ENCODE data around the gene HDAC5.
"Not testable (repeated sequence)": the region's sequence is repeated elsewhere in the genome, so short reads cannot be mapped to it uniquely, and the experiment has no call there.

HDAC5 gene

GRCh38 chr17:44120851-44121605 is 2.4 kb downstream of the HDAC5 start:
- peaks cover 0 to 13% of the 10 kb centered on the region in 2 experiments; a peak in 2 of 3 replicates for H3K36me3 ChIP-seq (ENCODE audit: control insufficient read depth in 2 of 2, insufficient read depth in 1 of 2, low read length in 2 of 2)
- ChIA-PET CTCF (interaction anchor here (0.6 to 7.4 kb wide), 3 partner anchors 10 to 50 kb away, joined by 3 to 98 read pairs (median 4); no protein-coding TSS in a partner anchor), POLR2A (interaction anchor here (0.5 to 4.1 kb wide), 3 partner anchors 10 to 99 kb away, joined by 3 to 34 read pairs (median 4); no protein-coding TSS in a partner anchor)
- no peaks in the 10 kb centered on the region for H3K9me3 ChIP-seq (ENCODE audit: control insufficient read depth, insufficient read depth, low read depth, low read length)
- no peak overlapping the region for H3K27ac ChIP-seq (ENCODE audit: extremely low read depth, low read depth, low read length)
- H3K4me1 ChIP-seq (ENCODE audit: control insufficient read depth, insufficient read depth, low read length), result no peaks in the 10 kb centered on the region; the same call in 1 of the 2 replicates
- H3K4me3 ChIP-seq (ENCODE audit: low read depth, low read length), result no peak overlapping the region
- no peak for TF ChIP-seq KLF10 (tag by site-specific recombination; IDR thresholded peaks at IDR 0.05)
- TF ChIP-seq ZNF398 (tag by site-specific recombination; IDR thresholded peaks at IDR 0.05), result peak; percentile 39

GRCh38 chr17:44120281-44120680 is 3.2 kb downstream of the HDAC5 start:
- CTCF ChIA-PET, result interaction anchor here (0.7 to 7.4 kb wide), 3 partner anchors 30 to 48 kb away, joined by 3 to 98 read pairs (median 8); no protein-coding TSS in a partner anchor

GRCh38 chr17:44119798-44120197 is 3.6 kb downstream of the HDAC5 start:
- Histone ChIP-seq H3K36me3 (ENCODE audit: control insufficient read depth in 2 of 2, insufficient read depth in 1 of 2, low read length in 2 of 2) (peaks cover 0 to 21% of the 10 kb centered on the region in 2 experiments; a peak in 2 of 3 replicates), H3K9me3 (ENCODE audit: control insufficient read depth, insufficient read depth, low read depth, low read length) (no peaks in the 10 kb centered on the region), H3K4me1 (ENCODE audit: control insufficient read depth, insufficient read depth, low read length) (no peaks in the 10 kb centered on the region; the same call in 1 of the 2 replicates), H3K4me3 (ENCODE audit: low read depth, low read length) (no peak overlapping the region), H3K27ac (ENCODE audit: extremely low read depth, low read depth, low read length) (no peak overlapping the region)
- ChIA-PET POLR2A (interaction anchor here (0.7 kb wide), 1 partner anchor 27 kb away, joined by 3 read pairs; no protein-coding TSS in a partner anchor), CTCF (interaction anchor here (0.7 to 7.4 kb wide), 3 partner anchors 31 to 48 kb away, joined by 3 to 98 read pairs (median 8); no protein-coding TSS in a partner anchor)
- TF ChIP-seq ZNF747 (tag by site-specific recombination; IDR thresholded peaks at IDR 0.05) (no peak), ELK4 (IDR thresholded peaks at IDR 0.05; ENCODE audit: borderline replicate concordance, low read depth, low read length) (no peak), BCL11A (tag by site-specific recombination; IDR thresholded peaks at IDR 0.05; ENCODE audit: low read depth) (no peak), PBX3 (CRISPR knock-in tag; IDR thresholded peaks at IDR 0.05) (no peak), ZNF350 (tag by site-specific recombination; IDR thresholded peaks at IDR 0.05) (no peak), ZNF324 (tag by site-specific recombination; IDR thresholded peaks at IDR 0.05) (no peak), ZNF776 (tag by site-specific recombination; IDR thresholded peaks at IDR 0.05; ENCODE audit: borderline replicate concordance) (no peak), ZNF366 (tag by site-specific recombination; conservative IDR thresholded peaks at IDR 0.05) (no peak), HOXD13 (CRISPR knock-in tag; IDR thresholded peaks at IDR 0.05; ENCODE audit: borderline replicate concordance) (no peak), ZNF391 (tag by site-specific recombination; IDR thresholded peaks at IDR 0.05; ENCODE audit: borderline replicate concordance, low read depth) (no peak), ZNF394 (tag by site-specific recombination; IDR thresholded peaks at IDR 0.05; ENCODE audit: borderline replicate concordance) (no peak), GLI2 (tag by site-specific recombination; IDR thresholded peaks at IDR 0.05; ENCODE audit: borderline replicate concordance, low read depth) (no peak), ZNF404 (tag by site-specific recombination; IDR thresholded peaks at IDR 0.05) (no peak), ZNF623 (tag by site-specific recombination; IDR thresholded peaks at IDR 0.05) (no peak), ZBTB7A (tag by site-specific recombination; IDR thresholded peaks at IDR 0.05; ENCODE audit: low read depth) (no peak), ZNF580 (tag by site-specific recombination; IDR thresholded peaks at IDR 0.05) (no peak)

More at GRCh38 chr17:44120281-44120680, 3.2 kb downstream of the HDAC5 start:
- H3K4me1 ChIP-seq (ENCODE audit: control insufficient read depth, insufficient read depth, low read length); H3K9me3 ChIP-seq (ENCODE audit: control insufficient read depth, insufficient read depth, low read depth, low read length); H3K4me3 ChIP-seq (ENCODE audit: low read depth, low read length); H3K27ac ChIP-seq (ENCODE audit: extremely low read depth, low read depth, low read length): not testable (repeated sequence)
- peaks cover 0 to 16% of the 10 kb centered on the region in 2 experiments; a peak in 2 of 3 replicates for H3K36me3 ChIP-seq (ENCODE audit: control insufficient read depth in 2 of 2, insufficient read depth in 1 of 2, low read length in 2 of 2)
- POLR2A ChIA-PET, result interaction anchor here (0.5 to 4.1 kb wide), 4 partner anchors 10 to 100 kb away, joined by 3 to 34 read pairs (median 4); no protein-coding TSS in a partner anchor
